GM19438 (cell line): ENCODE results near the gene PML.
A peak's percentile ranks its signal among the peaks of the same experiment; 100 is the strongest.
"Not testable (repeated sequence)": the region's sequence is repeated elsewhere in the genome, so short reads cannot be mapped to it uniquely, and the experiment has no call there.

Experiments
- ATAC-seq: cut with Tn5 transposase; IDR thresholded peaks from one replicate; pipeline ENCODE4 v1.9.1; 2021; ENCODE audit warnings: low read depth; ENCODE audit not compliant: unreplicated experiment

The PML gene

GRCh38 chr15:74053517-74053916 is 59.0 kb downstream of the PML start:
- no peak for ATAC-seq

GRCh38 chr15:74053941-74054529 is 59.5 kb downstream of the PML start:
- no peak for ATAC-seq

GRCh38 chr15:74055804-74056203 is 61.3 kb downstream of the PML start:
- no peak for ATAC-seq

- not testable (repeated sequence) for ATAC-seq
Measured at GRCh38 chr15:74056330-74056729, 61.8 kb downstream of the PML start.

- not testable (repeated sequence) for ATAC-seq
Measured at GRCh38 chr15:74059050-74059833, 64.7 kb downstream of the PML start.

- no peak for ATAC-seq
Measured at GRCh38 chr15:74060251-74060650, 65.7 kb downstream of the PML start.

- ATAC-seq, result no peak
Measured at GRCh38 chr15:74062236-74062635, 67.7 kb downstream of the PML start.

GRCh38 chr15:74062671-74063070 is 68.2 kb downstream of the PML start:
- no peak for ATAC-seq

GRCh38 chr15:74063425-74064146 is 69.1 kb downstream of the PML start:
- ATAC-seq, result not testable (repeated sequence)

- ATAC-seq, result not testable (repeated sequence)
Measured at GRCh38 chr15:74064183-74064582, 69.7 kb downstream of the PML start.

GRCh38 chr15:74064822-74065221 is 70.3 kb downstream of the PML start:
- not testable (repeated sequence) for ATAC-seq

GRCh38 chr15:74065684-74066411 is 71.3 kb downstream of the PML start:
- ATAC-seq, result peak; percentile 74

GRCh38 chr15:74071645-74072044 is 77.1 kb downstream of the PML start:
- ATAC-seq, result not testable (repeated sequence)

GRCh38 chr15:74072132-74072531 is 77.6 kb downstream of the PML start:
- ATAC-seq, result not testable (repeated sequence)

- not testable (repeated sequence) for ATAC-seq
Measured at GRCh38 chr15:74072614-74073337, 78.3 kb downstream of the PML start.

- not testable (repeated sequence) for ATAC-seq
Measured at GRCh38 chr15:74075781-74076180, 81.3 kb downstream of the PML start.

GRCh38 chr15:74082450-74082849 is 87.9 kb downstream of the PML start, which contains the start of gene GOLGA6A:
TSS of gene GOLGA6A (minus strand) at chr15:74082550. CDS start at chr15:74082509, 41 bp downstream.
- not testable (repeated sequence) for ATAC-seq

- not testable (repeated sequence) for ATAC-seq
Measured at GRCh38 chr15:74094567-74094966, 100.1 kb downstream of the PML start.

- ATAC-seq, result not testable (repeated sequence)
Measured at GRCh38 chr15:74095610-74096009, 101.1 kb downstream of the PML start.
